NCI-H128 (cell line): Measurements from ENCODE around the gene CNDP2.
"Not testable (repeated sequence)": the region's sequence is repeated elsewhere in the genome, so short reads cannot be mapped to it uniquely, and the experiment has no call there.

ENCODE experiments used
- DNase-seq: peaks from one replicate; lab custom pipeline; 2025; ENCODE audit not compliant: unreplicated experiment; lab: John Stamatoyannopoulos, UW

Gene CNDP2

DNA sequence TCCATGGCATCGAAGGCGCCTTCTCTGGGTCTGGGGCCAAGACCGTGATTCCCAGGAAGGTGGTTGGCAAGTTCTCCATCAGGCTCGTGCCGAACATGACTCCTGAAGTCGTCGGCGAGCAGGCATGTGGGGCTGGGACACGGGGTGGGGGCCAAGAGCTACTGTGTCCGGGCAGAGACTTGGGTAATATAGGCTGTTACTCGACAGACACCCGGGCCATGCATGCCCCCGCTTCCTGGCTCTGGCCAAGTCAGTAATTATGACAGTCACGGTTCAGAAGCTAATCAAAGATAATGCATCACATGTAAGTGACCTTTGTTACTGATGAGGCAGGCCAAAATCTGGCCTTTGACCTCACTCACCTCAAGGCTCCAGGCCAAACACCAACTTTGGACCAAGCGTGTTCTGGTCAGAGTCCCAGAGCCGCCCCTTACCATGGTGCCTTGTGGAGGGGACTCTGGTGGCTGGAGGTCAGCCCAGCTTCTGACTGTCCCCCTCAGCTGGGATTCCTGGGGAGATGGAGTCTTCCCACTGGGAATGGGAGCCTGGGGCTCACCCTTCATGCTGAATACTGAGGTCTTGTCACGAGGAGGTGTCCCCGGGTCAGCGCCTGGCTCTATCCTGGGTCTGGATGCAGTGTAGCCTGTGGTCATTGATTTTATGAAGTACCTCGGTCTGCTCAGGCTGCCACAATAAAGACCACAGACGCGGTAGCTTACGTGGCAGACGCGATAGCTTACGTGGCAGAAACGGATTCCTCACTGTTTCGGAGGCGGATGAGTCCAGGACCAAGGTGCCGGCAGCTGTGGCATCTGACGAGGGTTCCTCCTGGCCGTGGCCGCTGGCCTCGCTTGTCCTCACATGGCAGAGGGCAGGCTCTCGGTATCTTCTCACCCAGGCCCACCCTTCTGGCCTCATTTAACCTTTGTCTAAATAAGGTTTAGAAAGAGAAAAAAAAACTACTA is 20.4 kb downstream of the CNDP2 start:
- DNase-seq, result no peak

DNA sequence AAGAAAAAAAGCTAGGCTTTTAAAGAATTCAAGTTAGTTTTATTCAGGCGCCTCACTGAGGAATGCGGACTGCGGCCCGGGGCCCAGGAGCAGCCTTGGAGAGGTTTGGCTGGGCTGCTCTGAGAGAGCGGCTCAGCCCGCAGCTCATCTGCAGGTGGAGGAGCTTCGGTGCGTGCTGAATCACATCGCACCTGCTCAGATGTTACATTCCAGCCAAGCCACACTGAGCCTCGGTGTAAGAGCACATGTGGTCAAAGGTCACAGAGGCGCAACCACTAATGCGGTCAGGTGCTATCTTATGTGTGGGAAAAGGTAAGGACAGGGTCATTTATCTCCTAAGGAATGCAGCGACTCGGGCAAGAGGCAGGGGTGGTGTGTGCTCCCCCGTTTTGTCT is 21.1 kb downstream of the CNDP2 start:
- DNase-seq, result no peak

DNA sequence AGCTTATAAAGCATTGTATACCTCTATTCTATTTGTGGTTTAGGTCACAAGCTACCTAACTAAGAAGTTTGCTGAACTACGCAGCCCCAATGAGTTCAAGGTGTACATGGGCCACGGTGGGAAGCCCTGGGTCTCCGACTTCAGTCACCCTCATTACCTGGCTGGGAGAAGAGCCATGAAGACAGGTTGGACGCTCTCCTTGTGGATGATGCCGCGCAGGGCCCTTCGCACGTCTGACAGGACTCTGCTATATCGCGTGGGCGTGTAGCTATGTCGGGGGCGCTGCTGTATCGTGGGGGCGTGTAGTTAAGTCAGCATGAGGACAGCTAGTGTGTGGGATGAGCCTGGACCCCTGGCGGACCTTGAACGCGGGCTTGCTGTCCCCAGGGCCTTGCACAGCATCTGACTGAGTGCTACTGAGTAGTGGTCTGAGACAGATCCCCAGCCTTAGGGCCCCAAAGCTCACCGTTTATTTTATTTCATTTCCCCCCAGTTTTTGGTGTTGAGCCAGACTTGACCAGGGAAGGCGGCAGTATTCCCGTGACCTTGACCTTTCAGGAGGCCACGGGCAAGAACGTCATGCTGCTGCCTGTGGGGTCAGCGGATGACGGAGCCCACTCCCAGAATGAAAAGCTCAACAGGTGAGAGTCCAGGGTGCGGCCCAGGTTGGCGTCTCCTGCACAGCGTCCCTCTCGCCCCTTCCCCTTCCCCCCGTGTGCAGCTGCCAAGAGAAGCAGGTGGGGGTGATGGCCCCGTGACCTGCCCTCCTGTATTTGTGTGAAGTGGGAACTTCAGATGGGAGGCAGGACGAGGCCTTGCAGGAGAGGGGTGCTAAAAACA is 22.5 kb downstream of the CNDP2 start:
- DNase-seq, result no peak

DNA sequence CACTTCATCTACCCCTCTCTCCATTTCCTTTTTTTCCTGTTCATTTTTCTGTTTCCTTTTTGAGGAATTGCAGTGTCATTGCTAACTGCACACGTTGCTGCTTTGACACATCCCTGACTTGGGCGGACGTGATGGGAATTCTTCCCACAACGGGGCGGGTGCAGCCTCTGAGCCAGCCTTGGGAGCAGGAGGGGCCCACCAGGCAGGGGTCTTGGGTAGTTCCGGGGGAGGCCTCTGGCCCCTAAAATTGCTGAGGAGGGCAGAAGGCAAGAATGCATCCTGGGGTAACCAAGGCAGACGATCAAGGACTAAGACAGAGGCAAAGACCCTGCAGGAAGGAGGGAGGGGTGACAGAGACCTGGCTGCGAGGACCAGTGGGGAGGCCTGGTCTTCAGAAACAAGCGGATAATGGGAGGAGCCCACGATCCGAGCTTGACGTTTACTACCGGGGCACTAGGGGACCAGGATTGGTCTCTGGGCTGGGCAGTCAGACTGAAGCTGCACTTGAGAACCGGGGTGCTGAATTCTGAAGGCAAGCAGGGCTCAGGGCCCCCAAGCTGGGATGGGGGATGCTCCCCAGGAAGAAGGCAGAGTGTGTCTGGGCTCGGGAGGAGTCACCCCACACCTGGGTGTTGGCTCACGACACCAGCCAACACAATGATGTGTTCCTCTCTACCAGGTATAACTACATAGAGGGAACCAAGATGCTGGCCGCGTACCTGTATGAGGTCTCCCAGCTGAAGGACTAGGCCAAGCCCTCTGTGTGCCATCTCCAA is 23.3 kb downstream of the CNDP2 start:
- no peak for DNase-seq

DNA sequence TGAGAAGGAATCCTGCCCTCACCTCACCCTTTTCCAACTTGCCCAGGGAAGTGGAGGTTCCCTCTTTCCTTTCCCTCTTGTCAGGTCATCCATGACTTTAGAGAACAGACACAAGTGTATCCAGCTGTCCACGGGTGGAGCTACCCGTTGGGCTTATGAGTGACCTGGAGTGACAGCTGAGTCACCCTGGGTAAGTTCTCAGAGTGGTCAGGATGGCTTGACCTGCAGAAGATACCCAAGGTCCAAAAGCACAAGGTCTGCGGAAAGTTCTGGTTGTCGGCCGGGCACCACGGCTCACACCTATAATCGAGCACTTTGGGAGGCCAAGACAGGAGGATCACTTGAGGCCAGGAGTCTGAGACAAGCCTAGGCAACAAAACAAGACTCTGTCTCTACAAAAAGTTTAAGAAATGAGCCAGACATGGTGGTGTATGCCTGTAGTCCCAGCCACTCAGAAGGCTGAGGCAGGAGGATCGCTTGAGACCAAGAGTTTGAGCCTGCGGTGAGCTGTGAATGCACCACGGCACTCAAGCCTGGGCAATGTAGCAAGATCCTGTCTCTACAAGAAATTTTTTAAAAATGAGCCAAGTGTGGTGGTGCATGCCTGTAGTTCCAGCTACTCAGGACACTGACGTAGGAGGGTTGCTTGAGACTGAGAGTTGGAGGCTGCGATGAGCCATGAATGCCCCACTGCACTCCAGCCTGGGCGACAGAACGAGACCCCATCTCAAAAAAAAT is 24.1 kb downstream of the CNDP2 start:
- DNase-seq, result no peak

DNA sequence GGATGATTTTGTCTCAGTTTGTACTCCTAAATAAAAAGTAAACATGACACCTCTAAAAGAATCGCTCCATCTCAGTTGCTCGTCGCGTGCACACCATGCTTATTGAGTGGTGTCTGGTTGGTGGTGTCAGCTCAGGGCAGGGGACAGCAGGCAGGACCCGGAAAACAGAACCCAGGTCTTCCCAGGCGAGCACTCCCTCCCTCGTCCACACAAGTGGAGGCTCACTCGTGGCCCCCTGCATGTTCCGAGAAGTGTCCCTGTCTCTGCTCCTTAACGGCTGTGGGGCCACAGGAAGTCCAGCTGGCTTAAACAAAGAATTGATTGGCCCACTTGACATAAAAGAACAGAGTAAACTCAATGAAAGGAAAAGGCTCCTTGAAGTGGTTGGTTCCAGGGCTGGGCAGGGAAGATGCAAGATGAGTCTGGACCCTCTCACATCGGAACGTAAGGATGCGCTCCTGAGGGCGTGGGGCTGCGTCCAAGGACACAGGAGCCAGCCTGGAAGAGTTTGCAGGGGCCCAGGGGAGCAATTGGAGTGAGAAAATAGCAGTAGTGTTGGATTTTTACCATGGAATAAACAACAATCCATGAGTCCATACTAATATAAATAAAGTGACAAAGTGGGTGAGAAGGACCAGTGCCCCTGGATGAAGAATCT is 25.0 kb downstream of the CNDP2 start:
- no peak for DNase-seq

DNA sequence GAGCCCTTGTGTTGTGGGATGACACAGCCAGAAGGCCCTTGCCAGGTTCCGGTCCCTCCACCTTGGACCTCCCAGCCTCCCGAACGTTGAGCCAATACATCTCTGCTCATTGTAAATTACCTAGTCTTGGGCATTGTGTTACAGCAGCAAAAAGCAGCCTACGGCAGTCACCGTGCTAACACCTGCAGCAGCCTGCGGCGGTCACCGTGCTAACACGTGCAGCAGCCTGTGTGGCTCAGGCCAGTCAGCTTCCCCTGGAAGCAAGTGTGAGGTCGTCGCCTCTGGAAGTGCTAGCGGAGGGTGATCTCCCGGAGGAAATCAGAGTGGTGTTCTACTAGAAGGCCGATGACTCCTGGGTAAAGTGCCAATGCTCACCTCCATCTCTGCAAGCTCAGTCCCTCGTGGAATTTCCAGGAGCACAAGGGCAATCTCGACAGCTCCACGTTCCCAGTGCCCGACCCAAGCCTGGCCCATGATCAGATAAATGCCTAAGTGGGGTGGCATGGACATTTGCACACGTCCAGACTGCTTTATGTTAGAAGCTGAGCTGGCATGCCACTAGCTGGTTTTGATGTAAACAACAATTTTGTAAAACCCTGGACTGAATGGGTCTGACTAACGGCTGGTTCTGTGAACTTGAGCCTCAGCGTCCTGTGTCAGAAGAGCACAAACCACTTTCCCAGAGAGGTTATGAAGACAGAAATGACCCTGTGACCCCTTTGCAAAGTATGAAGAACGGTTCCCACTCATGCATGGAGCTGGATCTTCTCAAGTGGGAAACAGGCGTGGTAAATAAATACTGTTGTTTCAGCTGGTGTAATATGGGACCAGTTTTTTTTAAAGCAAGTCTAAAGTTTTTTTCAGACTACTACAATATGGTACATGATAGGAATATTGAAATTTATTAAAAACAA is 26.7 kb downstream of the CNDP2 start:
- DNase-seq, result no peak

DNA sequence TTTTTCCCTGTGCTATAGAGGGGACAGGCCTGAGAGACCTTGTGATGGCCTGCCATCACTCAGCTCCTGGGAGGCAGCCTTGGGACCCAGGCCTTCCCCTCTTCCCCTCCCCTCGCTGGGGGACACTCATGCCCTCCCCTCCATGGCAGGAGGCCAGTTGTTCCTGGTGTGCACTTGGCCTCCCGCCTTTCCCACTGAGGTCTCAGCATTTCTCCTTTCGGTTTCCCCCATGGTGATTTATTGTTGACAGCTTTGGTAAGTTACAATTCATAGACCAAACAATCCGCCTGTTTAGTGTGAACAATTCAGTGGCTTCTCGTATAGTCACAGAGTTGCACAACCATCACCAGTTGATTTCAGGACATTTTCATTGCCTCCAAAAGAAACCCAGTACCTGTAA is 27.9 kb downstream of the CNDP2 start:
- DNase-seq, result peak; percentile 12

DNA sequence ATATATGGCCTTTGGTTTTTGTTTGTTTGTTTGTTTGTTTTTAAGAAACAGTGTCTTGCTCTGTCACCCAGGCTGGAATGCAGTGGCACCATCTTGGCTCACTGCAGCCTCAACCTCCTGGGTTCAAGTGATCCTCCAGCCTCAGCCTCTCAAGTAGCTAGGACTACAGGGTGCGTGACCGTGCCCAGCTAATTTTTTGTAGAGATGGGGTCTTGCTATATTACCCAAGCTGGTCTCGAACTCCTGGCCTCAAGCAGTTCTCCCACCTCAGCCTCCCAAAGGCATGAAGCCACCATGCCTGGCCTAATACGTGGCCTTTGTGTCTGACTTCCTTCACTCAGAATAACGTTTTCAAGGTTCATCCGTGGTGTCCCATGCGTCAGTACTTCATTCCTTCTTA is 28.8 kb downstream of the CNDP2 start:
- not testable (repeated sequence) for DNase-seq

DNA sequence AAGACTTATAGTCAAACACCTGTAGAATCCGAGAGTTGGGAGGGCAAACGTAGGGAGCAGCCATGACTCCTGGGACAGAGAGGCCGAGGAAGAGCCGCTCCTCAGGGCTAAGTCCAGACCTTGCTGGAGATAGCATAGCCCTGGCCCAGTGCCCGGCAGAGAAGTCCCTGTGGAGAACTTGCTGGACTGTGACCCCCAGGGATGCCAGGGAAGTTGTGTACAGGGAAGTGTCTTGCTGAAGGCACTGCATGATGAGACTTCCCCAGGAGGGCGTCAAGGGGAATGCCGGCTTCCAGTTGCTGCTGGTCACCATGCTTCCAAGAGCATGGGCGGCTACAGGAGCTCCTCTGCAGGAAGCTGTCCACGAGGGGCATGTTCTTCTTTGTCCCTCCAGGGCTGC is 29.6 kb downstream of the CNDP2 start:
- DNase-seq, result no peak

DNA sequence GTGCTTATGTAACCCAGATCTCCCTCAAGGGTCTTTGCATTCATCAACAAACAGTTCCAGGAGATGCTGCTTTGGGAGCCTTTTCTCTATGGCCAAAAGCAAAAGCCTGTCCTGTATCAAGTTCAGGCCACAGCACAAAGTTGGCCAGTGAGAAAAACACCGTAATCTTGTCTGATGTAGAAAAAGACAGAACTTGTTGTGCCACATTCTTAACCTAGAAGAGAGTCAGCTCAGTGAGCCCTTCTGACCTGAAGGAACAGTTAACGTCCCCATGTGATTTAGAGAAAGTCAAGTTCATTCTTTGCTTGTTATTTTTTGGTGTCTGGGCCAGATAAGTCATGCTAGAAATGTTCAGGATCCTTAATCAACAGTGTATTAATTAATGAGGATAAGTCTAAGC is 30.3 kb downstream of the CNDP2 start:
- DNase-seq, result no peak

DNA sequence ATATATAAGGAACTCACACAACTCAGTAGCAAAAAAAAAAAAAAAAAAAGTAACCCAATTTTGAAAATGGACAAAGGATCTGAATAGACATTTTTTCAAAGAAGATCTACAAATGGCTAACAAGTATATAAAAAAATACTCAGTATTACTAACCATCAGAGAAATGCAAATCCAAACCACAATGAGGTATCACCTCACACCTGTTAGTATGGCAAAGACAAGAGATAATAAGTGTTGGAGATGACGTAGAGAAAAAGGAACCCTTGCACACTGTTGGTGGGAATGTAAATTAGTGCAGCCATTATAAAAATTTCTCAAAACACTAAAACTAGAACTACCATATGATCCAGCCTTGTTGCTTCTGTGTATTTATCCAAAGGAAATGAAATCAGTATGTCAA is 32.3 kb downstream of the CNDP2 start:
- no peak for DNase-seq

DNA sequence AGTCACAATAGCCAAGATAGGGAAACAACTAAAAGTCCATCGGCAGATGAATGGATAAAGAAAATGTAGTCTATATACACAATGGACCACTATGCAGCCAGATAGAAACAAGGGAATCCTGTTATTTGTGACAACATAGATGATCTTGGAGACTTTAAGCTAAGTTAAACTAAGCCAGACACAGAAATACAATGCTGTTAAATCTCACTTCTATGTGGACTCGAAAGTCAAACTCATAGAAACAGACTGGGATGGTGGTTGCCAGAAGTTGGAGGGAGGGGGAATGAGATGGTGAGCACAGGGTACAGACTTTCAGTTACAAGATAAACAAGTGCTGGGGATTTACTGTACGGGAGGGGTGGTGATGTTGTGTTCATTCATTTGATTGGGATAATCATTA is 32.8 kb downstream of the CNDP2 start:
- DNase-seq, result no peak

DNA sequence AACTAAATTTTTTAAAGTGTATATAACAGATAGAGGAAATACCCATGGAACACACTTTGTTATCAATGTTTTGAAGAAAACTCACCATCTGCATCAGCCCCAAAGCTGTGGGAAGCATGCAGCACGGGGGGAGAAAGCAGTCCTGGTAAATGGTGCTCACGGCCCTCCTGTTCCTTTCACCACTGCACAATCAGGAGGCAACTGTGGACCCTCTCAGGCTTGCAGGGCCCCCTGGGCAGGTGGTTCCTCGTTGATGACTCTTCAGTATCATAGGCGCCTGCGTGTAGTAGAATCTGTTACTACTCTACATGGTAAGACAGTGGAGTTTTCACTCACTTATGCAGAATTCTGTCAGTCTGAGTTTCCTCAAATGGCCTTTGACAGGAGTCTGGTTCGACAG is 33.2 kb downstream of the CNDP2 start:
- DNase-seq, result no peak

DNA sequence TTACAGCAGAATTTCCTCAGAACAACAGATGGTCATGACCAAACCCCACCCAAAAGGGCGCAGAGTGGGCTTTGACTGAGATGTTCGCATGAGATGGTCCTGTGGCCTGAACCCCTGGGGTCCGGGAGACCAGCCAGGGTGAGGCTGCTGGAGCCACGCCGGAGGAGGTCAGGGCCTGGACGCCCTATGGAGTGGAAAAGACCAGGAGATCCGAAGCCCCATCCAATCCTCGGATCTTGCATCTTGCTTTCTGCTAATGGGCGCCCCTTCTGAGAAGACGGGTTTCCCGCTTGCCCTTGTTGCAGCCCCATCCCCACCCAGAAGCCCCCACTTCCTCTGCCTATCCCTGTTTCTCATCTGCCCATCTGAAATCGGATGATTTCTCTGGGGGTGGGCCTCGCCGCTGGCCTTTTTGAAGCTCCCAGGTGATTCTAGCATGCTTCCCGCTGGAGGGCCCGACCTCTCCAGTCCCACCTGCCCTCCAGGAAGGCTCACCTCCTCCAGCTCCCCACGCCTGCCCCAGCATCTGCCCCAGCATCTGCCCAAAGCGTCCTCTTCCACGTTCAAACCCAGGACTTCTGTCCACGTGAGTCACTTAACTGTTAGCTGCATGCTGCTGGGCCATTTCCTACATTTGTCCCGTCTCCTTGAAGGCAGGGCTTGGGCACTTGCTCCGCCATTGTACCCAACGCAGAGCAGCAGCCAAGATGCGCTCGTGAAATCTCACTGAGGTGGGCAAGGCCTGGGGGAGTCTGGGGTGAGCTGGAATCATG is 33.8 kb downstream of the CNDP2 start:
- no peak for DNase-seq

DNA sequence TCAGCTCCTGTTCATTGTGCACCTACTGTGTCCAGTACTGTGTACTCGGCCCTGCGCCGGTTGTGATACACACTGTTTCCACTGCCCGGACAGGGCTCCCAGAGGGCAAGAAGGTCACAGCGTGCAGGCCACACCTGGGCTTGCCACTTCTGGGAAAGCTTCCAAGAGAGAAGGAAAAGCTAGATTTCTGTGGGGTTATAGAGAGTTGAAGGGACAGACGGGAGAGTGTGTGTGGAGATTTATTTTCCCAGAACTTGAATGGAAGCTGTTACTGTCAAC is 34.4 kb downstream of the CNDP2 start:
- DNase-seq, result no peak

DNA sequence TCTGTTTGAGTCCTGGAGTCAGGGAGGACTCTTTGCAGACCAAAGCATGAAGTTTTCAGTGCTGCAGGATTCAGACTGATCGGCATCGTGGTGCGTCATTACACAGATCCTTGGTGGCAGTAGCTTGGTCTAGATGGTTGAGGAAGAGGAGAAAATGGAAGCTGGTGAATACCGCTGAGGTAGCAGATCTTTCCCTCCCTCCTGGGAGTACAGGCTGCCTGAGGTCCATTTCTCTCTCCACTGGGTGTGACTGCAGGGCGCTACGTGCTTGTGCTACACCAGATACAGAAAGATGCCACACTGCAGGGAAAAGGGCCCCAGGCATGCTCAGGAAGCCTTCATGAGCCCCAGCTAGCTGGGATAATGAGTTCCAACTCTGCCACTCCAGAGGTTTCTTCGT is 34.9 kb downstream of the CNDP2 start:
- no peak for DNase-seq

DNA sequence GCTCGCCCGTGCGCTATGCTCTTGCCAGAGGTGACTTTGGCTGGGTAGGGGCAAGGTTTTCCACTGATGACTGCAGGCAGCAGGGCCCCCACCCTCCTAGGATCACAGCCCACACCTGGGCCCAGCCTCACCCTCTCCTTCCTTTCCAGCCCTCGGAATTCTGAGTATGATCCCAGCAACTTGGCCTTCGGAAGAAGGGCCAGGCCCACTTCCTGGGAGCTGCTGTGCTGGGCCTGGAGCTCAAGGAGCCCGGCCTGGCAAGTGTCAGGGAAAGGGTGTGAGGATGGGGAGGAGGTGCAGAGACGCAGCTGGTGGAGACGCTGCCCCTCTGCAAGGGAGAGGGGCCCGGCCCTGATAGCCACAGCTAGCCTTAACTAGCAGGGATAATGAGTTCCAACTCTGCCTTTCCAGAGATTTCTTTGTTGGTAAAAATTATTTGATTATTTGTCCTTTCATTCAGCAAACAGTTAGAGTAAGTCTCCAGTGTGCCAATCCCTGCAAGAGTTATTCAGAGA is 36.4 kb downstream of the CNDP2 start:
- no peak for DNase-seq
